NCI-H748 (cell line): ENCODE measurements around the gene CRAMP1.

Experiments used
- DNase-seq: peaks from one replicate; lab custom pipeline; 2025; ENCODE audit not compliant: unreplicated experiment; lab: John Stamatoyannopoulos, UW

CRAMP1 gene

GRCh38 chr16:1655909-1656807 is 44.0 kb downstream of the CRAMP1 start:
- DNase-seq, result no peak

GRCh38 chr16:1656808-1657617 is 44.9 kb downstream of the CRAMP1 start:
- no peak for DNase-seq

GRCh38 chr16:1657841-1658240 is 45.7 kb downstream of the CRAMP1 start:
- DNase-seq, result no peak

- no peak for DNase-seq
Measured at GRCh38 chr16:1659031-1659430, 46.9 kb downstream of the CRAMP1 start.

- DNase-seq, result no peak
Measured at GRCh38 chr16:1661826-1662225, 49.7 kb downstream of the CRAMP1 start.

GRCh38 chr16:1662543-1662942 is 50.4 kb downstream of the CRAMP1 start:
- DNase-seq, result no peak

- DNase-seq, result no peak
Measured at GRCh38 chr16:1665829-1666228, 53.7 kb downstream of the CRAMP1 start.

- no peak for DNase-seq
Measured at GRCh38 chr16:1666316-1666715, 54.2 kb downstream of the CRAMP1 start.

- DNase-seq, result no peak
Measured at GRCh38 chr16:1667271-1667670, 55.1 kb downstream of the CRAMP1 start.

- DNase-seq, result no peak
Measured at GRCh38 chr16:1667916-1668315, 55.8 kb downstream of the CRAMP1 start.

- no peak for DNase-seq
Measured at GRCh38 chr16:1668612-1669319, 56.6 kb downstream of the CRAMP1 start.

GRCh38 chr16:1669698-1670097 is 57.5 kb downstream of the CRAMP1 start:
- DNase-seq, result no peak

GRCh38 chr16:1670371-1670770 is 58.2 kb downstream of the CRAMP1 start:
- DNase-seq, result no peak

GRCh38 chr16:1670866-1671265 is 58.7 kb downstream of the CRAMP1 start:
- DNase-seq, result no peak

- no peak for DNase-seq
Measured at GRCh38 chr16:1673424-1674151, 61.4 kb downstream of the CRAMP1 start.

GRCh38 chr16:1674306-1674705 is 62.1 kb downstream of the CRAMP1 start:
- no peak for DNase-seq

- no peak for DNase-seq
Measured at GRCh38 chr16:1674751-1675664, 62.8 kb downstream of the CRAMP1 start.

GRCh38 chr16:1676661-1677060 is 64.5 kb downstream of the CRAMP1 start:
- DNase-seq, result no peak

GRCh38 chr16:1677339-1677738 is 65.2 kb downstream of the CRAMP1 start:
- DNase-seq, result no peak
